ENCODE data around the gene GREM2. TPM values are rescaled to one million over a fixed set of nuclear protein-coding genes. Genes with fewer than 3 reads are reported as not detected.

GREM2 gene
- total and polyA plus RNA-seq, 9 of the 15 experiments (the other 6 are each of a cell fraction or from before 2014, with no cell fraction given): 0.01 to 0.07 (median 0.05) TPM; not detected in 5

- ChIA-PET POLR2A (no interaction called here), CTCF (ENCODE audit: low intra/inter-chr PET ratio) (no interaction called here)
- no peaks in the 10 kb centered on the region for H3K79me2 ChIP-seq (ENCODE audit: control insufficient read depth, insufficient read depth, low read length)
- H3K4me2 ChIP-seq (ENCODE audit: insufficient read depth, low read length): no peak overlapping the region
- ATAC-seq (no peak), FAIRE-seq (no peak), DNase-seq (ENCODE audit: extremely low read depth in 1 of 4, low spot score in 3 of 4) (no peak)
- in situ Hi-C loops (cut with MboI) (no loop called here), intact Hi-C loops (cut with micrococcal nuclease) (no loop called here)
- H3K36me3 ChIP-seq (ENCODE audit: control insufficient read depth, insufficient read depth, low read length): no peaks in the 10 kb centered on the region
- WGBS (ENCODE audit: insufficient coverage, low coverage, missing lambda C conversion rate): 1% methylated on average over 12 of the region's 12 CpGs
- no peak for TF ChIP-seq ZNF347 (CRISPR knock-in tag; IDR thresholded peaks at IDR 0.05; ENCODE audit: low read depth)
- no peak for TF ChIP-seq FOXA3 (CRISPR knock-in tag; conservative IDR thresholded peaks at IDR 0.05 in 1 of 2, IDR thresholded peaks at IDR 0.05 in 1 of 2)
- no peak for TF ChIP-seq MNT (conservative IDR thresholded peaks at IDR 0.05)
- TF ChIP-seq KDM1A (IDR thresholded peaks at IDR 0.05): no peak
- no peaks in the 10 kb centered on the region for H3K9me3 ChIP-seq (replicated peaks; ENCODE audit: control insufficient read depth, insufficient read depth, low read depth, low read length)
- no peak overlapping the region for H2AFZ ChIP-seq (ENCODE audit: low read depth, low read length)
- no peak overlapping the region for H3K9ac ChIP-seq (ENCODE audit: insufficient read depth in 1 of 2, low read depth in 2 of 2, low read length in 2 of 2)
- no TSS peak for BruUV-seq (replicated peaks)
- H3K27ac ChIP-seq (ENCODE audit: extremely low read depth, low read depth, low read length): no peak overlapping the region
- H4K20me1 ChIP-seq (replicated peaks; ENCODE audit: control insufficient read depth, insufficient read depth, low read length): no peaks in the 10 kb centered on the region
- H3K4me1 ChIP-seq (replicated peaks in 1 of 2; ENCODE audit: control insufficient read depth in 2 of 2, insufficient read depth in 2 of 2, low read length in 2 of 2): no peaks in the 10 kb centered on the region
- no peak overlapping the region for H3K4me3 ChIP-seq
- no peaks in the 10 kb centered on the region for H3K9me1 ChIP-seq (ENCODE audit: control insufficient read depth, insufficient read depth, low read length)
- no peaks in the 10 kb centered on the region for H3K27me3 ChIP-seq (ENCODE audit: control insufficient read depth in 2 of 2, insufficient read depth in 2 of 2, low read length in 2 of 2)
Observed at GRCh38 chr1:240658312-240658960, 46.5 kb upstream of the GREM2 start.

Data from K562 (cell line).